ENCODE measurements around the gene GRAMD1B.
A peak's percentile ranks its signal among the peaks of the same experiment; 100 is the strongest.
"Not testable (repeated sequence)": the region's sequence is repeated elsewhere in the genome, so short reads cannot be mapped to it uniquely, and the experiment has no call there.

GRAMD1B gene

GRCh38 chr11:123653827-123654565 is 223.9 kb downstream of the GRAMD1B start:
- H3K27me3 ChIP-seq (replicated peaks; ENCODE audit: control insufficient read depth, insufficient read depth, low read length), result peaks cover 3% of the 10 kb centered on the region; the same call in 1 of the 2 replicates
- H3K36me3 ChIP-seq (ENCODE audit: control insufficient read depth, insufficient read depth, low read length), result no peaks in the 10 kb centered on the region
- peak overlapping the region; percentile 53 for H3K4me3 ChIP-seq (replicated peaks; ENCODE audit: low read depth, low read length)
- DNase-seq (ENCODE audit: extremely low read depth, insufficient read length), result peak; percentile 24
- TF ChIP-seq CTCF (IDR thresholded peaks at IDR 0.05; ENCODE audit: insufficient read depth, low read length, poor library complexity, severe bottlenecking), result peak; percentile 31

- DNase-seq (ENCODE audit: extremely low read depth, insufficient read length), result peak; percentile 29
- TF ChIP-seq CTCF (IDR thresholded peaks at IDR 0.05; ENCODE audit: insufficient read depth, low read length, poor library complexity, severe bottlenecking), result no peak
- peaks cover 3% of the 10 kb centered on the region; the same call in 1 of the 2 replicates for H3K27me3 ChIP-seq (replicated peaks; ENCODE audit: control insufficient read depth, insufficient read depth, low read length)
- no peaks in the 10 kb centered on the region for H3K36me3 ChIP-seq (ENCODE audit: control insufficient read depth, insufficient read depth, low read length)
- H3K4me3 ChIP-seq (replicated peaks; ENCODE audit: low read depth, low read length), result peak within 1 kb of the TSS; percentile 53
Measured at GRCh38 chr11:123654566-123655081, 224.6 kb downstream of the GRAMD1B start, which contains the start of gene SCN3B. TSS of gene SCN3B (minus strand) at chr11:123654624. CDS start at chr11:123653801, 823 bp downstream.

- 0 out of 2 replicates have a peak, but pooled peaks cover 2% of the 10 kb centered on the region for H3K27me3 ChIP-seq (replicated peaks; ENCODE audit: control insufficient read depth, insufficient read depth, low read length)
- H3K4me3 ChIP-seq (replicated peaks; ENCODE audit: low read depth, low read length), result no peak overlapping the region
- DNase-seq (ENCODE audit: extremely low read depth, insufficient read length), result no peak
- no peak for TF ChIP-seq CTCF (IDR thresholded peaks at IDR 0.05; ENCODE audit: insufficient read depth, low read length, poor library complexity, severe bottlenecking)
- no peaks in the 10 kb centered on the region for H3K36me3 ChIP-seq (ENCODE audit: control insufficient read depth, insufficient read depth, low read length)
Measured at GRCh38 chr11:123659311-123659710, 229.2 kb downstream of the GRAMD1B start.

- not testable (repeated sequence) for H3K4me3 ChIP-seq (replicated peaks; ENCODE audit: low read depth, low read length); H3K27me3 ChIP-seq (replicated peaks; ENCODE audit: control insufficient read depth, insufficient read depth, low read length); H3K36me3 ChIP-seq (ENCODE audit: control insufficient read depth, insufficient read depth, low read length)
- DNase-seq (ENCODE audit: extremely low read depth, insufficient read length), result peak; percentile 26
Measured at GRCh38 chr11:123659965-123660364, 229.9 kb downstream of the GRAMD1B start.

- DNase-seq (ENCODE audit: extremely low read depth, insufficient read length), result no peak
- H3K36me3 ChIP-seq (ENCODE audit: control insufficient read depth, insufficient read depth, low read length), result no peaks in the 10 kb centered on the region
- no peak for TF ChIP-seq CTCF (IDR thresholded peaks at IDR 0.05; ENCODE audit: insufficient read depth, low read length, poor library complexity, severe bottlenecking)
- H3K4me3 ChIP-seq (replicated peaks; ENCODE audit: low read depth, low read length), result no peak overlapping the region
- no peaks in the 10 kb centered on the region for H3K27me3 ChIP-seq (replicated peaks; ENCODE audit: control insufficient read depth, insufficient read depth, low read length)
Measured at GRCh38 chr11:123665306-123665705, 235.2 kb downstream of the GRAMD1B start.

GRCh38 chr11:123670081-123670480 is 240.0 kb downstream of the GRAMD1B start:
- DNase-seq (ENCODE audit: extremely low read depth, insufficient read length), result no peak
- Histone ChIP-seq H3K27me3 (replicated peaks; ENCODE audit: control insufficient read depth, insufficient read depth, low read length) (0 out of 2 replicates have a peak, but pooled peaks cover 1% of the 10 kb centered on the region), H3K36me3 (ENCODE audit: control insufficient read depth, insufficient read depth, low read length) (no peaks in the 10 kb centered on the region), H3K4me3 (replicated peaks; ENCODE audit: low read depth, low read length) (no peak overlapping the region)
- no peak for TF ChIP-seq CTCF (IDR thresholded peaks at IDR 0.05; ENCODE audit: insufficient read depth, low read length, poor library complexity, severe bottlenecking)

Measured in GM06990 (cell line).